Measurements from ENCODE around the gene PTS. TPM values are rescaled to one million over a fixed set of nuclear protein-coding genes. Genes with fewer than 3 reads are reported as not detected.
A peak's percentile ranks its signal among the peaks of the same experiment; 100 is the strongest.
"Not testable (repeated sequence)": the region's sequence is repeated elsewhere in the genome, so short reads cannot be mapped to it uniquely, and the experiment has no call there.

PTS gene
- 10 to 100 TPM; 48.6 to 53.8 TPM for polyA plus RNA-seq

GRCh38 chr11:112226062-112226830 is at the start of gene PTS:
PTS (plus strand) TSS chr11:112226428; CDS start chr11:112226444, 16 bp downstream.
- no peaks in the 10 kb centered on the region for H3K4me1 ChIP-seq (ENCODE audit: control insufficient read depth in 2 of 2, insufficient read depth in 2 of 2, low read length in 1 of 2)
- H3K4me3 ChIP-seq (ENCODE audit: low read depth in 1 of 2, low read length in 2 of 2), result peak within 1 kb of the TSS; percentile 81 to 84
- peaks cover 0 to 2% of the 10 kb centered on the region in 2 donors for H3K36me3 ChIP-seq (ENCODE audit: control insufficient read depth in 2 of 2, insufficient read depth in 2 of 2, low read length in 1 of 2)
- H3K27ac ChIP-seq (ENCODE audit: low read depth in 2 of 2, low read length in 1 of 2), result peak within 1 kb of the TSS; percentile 98 to 99
- H3K27me3 ChIP-seq (ENCODE audit: control insufficient read depth in 1 of 2, insufficient read depth in 2 of 2, low read length in 2 of 2), result no peaks in the 10 kb centered on the region
- WGBS, 2 donors, result 0% methylated on average over 65 to 70 of the region's 70 CpGs
- no peaks in the 10 kb centered on the region for H3K9me3 ChIP-seq (ENCODE audit: control insufficient read depth in 2 of 2, insufficient read depth in 1 of 2, low read depth in 1 of 2, low read length in 1 of 2)

GRCh38 chr11:112177589-112177988 is 48.6 kb upstream of the PTS start:
- no peaks in the 10 kb centered on the region for H3K4me1 ChIP-seq (ENCODE audit: control insufficient read depth in 2 of 2, insufficient read depth in 2 of 2, low read length in 1 of 2)
- H3K36me3 ChIP-seq (ENCODE audit: control insufficient read depth in 2 of 2, insufficient read depth in 2 of 2, low read length in 1 of 2), result no peaks in the 10 kb centered on the region
- no peaks in the 10 kb centered on the region for H3K27me3 ChIP-seq (ENCODE audit: control insufficient read depth in 1 of 2, insufficient read depth in 2 of 2, low read length in 2 of 2)
- WGBS, 2 donors, result 89% methylated on average over 4 of the region's 4 CpGs
- H3K9me3 ChIP-seq (ENCODE audit: control insufficient read depth in 2 of 2, insufficient read depth in 1 of 2, low read depth in 1 of 2, low read length in 1 of 2), result no peaks in the 10 kb centered on the region
- H3K4me3 ChIP-seq (ENCODE audit: low read depth in 1 of 2, low read length in 2 of 2), result peak overlapping the region in 1 of 2 donors; percentile 33
- no peak overlapping the region for H3K27ac ChIP-seq (ENCODE audit: low read depth in 2 of 2, low read length in 1 of 2)

GRCh38 chr11:112178428-112178827 is 47.8 kb upstream of the PTS start:
- Histone ChIP-seq H3K27me3 (ENCODE audit: control insufficient read depth in 1 of 2, insufficient read depth in 2 of 2, low read length in 2 of 2) (no peaks in the 10 kb centered on the region), H3K9me3 (ENCODE audit: control insufficient read depth in 2 of 2, insufficient read depth in 1 of 2, low read depth in 1 of 2, low read length in 1 of 2) (no peaks in the 10 kb centered on the region), H3K4me3 (ENCODE audit: low read depth in 1 of 2, low read length in 2 of 2) (no peak overlapping the region), H3K4me1 (ENCODE audit: control insufficient read depth in 2 of 2, insufficient read depth in 2 of 2, low read length in 1 of 2) (no peaks in the 10 kb centered on the region), H3K36me3 (ENCODE audit: control insufficient read depth in 2 of 2, insufficient read depth in 2 of 2, low read length in 1 of 2) (no peaks in the 10 kb centered on the region), H3K27ac (ENCODE audit: low read depth in 2 of 2, low read length in 1 of 2) (no peak overlapping the region)
- 93 to 96% methylated on average over 1 of the region's 1 CpG for WGBS, 2 donors

- WGBS, 2 donors, result 75 to 81% methylated on average over 3 of the region's 3 CpGs
Measured at GRCh38 chr11:112178936-112179335, 47.3 kb upstream of the PTS start.

GRCh38 chr11:112179601-112180000 is 46.6 kb upstream of the PTS start:
- no peaks in the 10 kb centered on the region for H3K36me3 ChIP-seq (ENCODE audit: control insufficient read depth in 2 of 2, insufficient read depth in 2 of 2, low read length in 1 of 2)
- H3K4me3 ChIP-seq (ENCODE audit: low read depth in 1 of 2, low read length in 2 of 2), result no peak overlapping the region
- H3K4me1 ChIP-seq (ENCODE audit: control insufficient read depth in 2 of 2, insufficient read depth in 2 of 2, low read length in 1 of 2), result no peaks in the 10 kb centered on the region
- H3K27me3 ChIP-seq (ENCODE audit: control insufficient read depth in 1 of 2, insufficient read depth in 2 of 2, low read length in 2 of 2), result no peaks in the 10 kb centered on the region
- H3K27ac ChIP-seq (ENCODE audit: low read depth in 2 of 2, low read length in 1 of 2), result no peak overlapping the region
- H3K9me3 ChIP-seq (ENCODE audit: control insufficient read depth in 2 of 2, insufficient read depth in 1 of 2, low read depth in 1 of 2, low read length in 1 of 2), result no peaks in the 10 kb centered on the region

More at GRCh38 chr11:112178936-112179335, 47.3 kb upstream of the PTS start:
- Histone ChIP-seq H3K4me1 (ENCODE audit: control insufficient read depth in 2 of 2, insufficient read depth in 2 of 2, low read length in 1 of 2) (no peaks in the 10 kb centered on the region), H3K9me3 (ENCODE audit: control insufficient read depth in 2 of 2, insufficient read depth in 1 of 2, low read depth in 1 of 2, low read length in 1 of 2) (no peaks in the 10 kb centered on the region), H3K4me3 (ENCODE audit: low read depth in 1 of 2, low read length in 2 of 2) (no peak overlapping the region), H3K27ac (ENCODE audit: low read depth in 2 of 2, low read length in 1 of 2) (no peak overlapping the region), H3K36me3 (ENCODE audit: control insufficient read depth in 2 of 2, insufficient read depth in 2 of 2, low read length in 1 of 2) (no peaks in the 10 kb centered on the region), H3K27me3 (ENCODE audit: control insufficient read depth in 1 of 2, insufficient read depth in 2 of 2, low read length in 2 of 2) (no peaks in the 10 kb centered on the region)

- Histone ChIP-seq H3K36me3 (ENCODE audit: control insufficient read depth in 2 of 2, insufficient read depth in 2 of 2, low read length in 1 of 2) (no peaks in the 10 kb centered on the region), H3K9me3 (ENCODE audit: control insufficient read depth in 2 of 2, insufficient read depth in 1 of 2, low read depth in 1 of 2, low read length in 1 of 2) (no peaks in the 10 kb centered on the region), H3K27me3 (ENCODE audit: control insufficient read depth in 1 of 2, insufficient read depth in 2 of 2, low read length in 2 of 2) (no peaks in the 10 kb centered on the region), H3K4me3 (ENCODE audit: low read depth in 1 of 2, low read length in 2 of 2) (no peak overlapping the region), H3K4me1 (ENCODE audit: control insufficient read depth in 2 of 2, insufficient read depth in 2 of 2, low read length in 1 of 2) (no peaks in the 10 kb centered on the region), H3K27ac (ENCODE audit: low read depth in 2 of 2, low read length in 1 of 2) (no peak overlapping the region)
- WGBS, 2 donors, result 71 to 83% methylated on average over 1 of the region's 1 CpG
Measured at GRCh38 chr11:112182867-112183266, 43.4 kb upstream of the PTS start.

GRCh38 chr11:112185883-112186282 is 40.3 kb upstream of the PTS start:
- Histone ChIP-seq H3K4me3 (ENCODE audit: low read depth in 1 of 2, low read length in 2 of 2) (no peak overlapping the region), H3K36me3 (ENCODE audit: control insufficient read depth in 2 of 2, insufficient read depth in 2 of 2, low read length in 1 of 2) (no peaks in the 10 kb centered on the region), H3K4me1 (ENCODE audit: control insufficient read depth in 2 of 2, insufficient read depth in 2 of 2, low read length in 1 of 2) (no peaks in the 10 kb centered on the region), H3K27me3 (ENCODE audit: control insufficient read depth in 1 of 2, insufficient read depth in 2 of 2, low read length in 2 of 2) (no peaks in the 10 kb centered on the region), H3K27ac (ENCODE audit: low read depth in 2 of 2, low read length in 1 of 2) (no peak overlapping the region), H3K9me3 (ENCODE audit: control insufficient read depth in 2 of 2, insufficient read depth in 1 of 2, low read depth in 1 of 2, low read length in 1 of 2) (no peaks in the 10 kb centered on the region)

- Histone ChIP-seq H3K4me3 (ENCODE audit: low read depth in 1 of 2, low read length in 2 of 2) (no peak overlapping the region), H3K9me3 (ENCODE audit: control insufficient read depth in 2 of 2, insufficient read depth in 1 of 2, low read depth in 1 of 2, low read length in 1 of 2) (no peaks in the 10 kb centered on the region), H3K27ac (ENCODE audit: low read depth in 2 of 2, low read length in 1 of 2) (no peak overlapping the region), H3K4me1 (ENCODE audit: control insufficient read depth in 2 of 2, insufficient read depth in 2 of 2, low read length in 1 of 2) (no peaks in the 10 kb centered on the region), H3K36me3 (ENCODE audit: control insufficient read depth in 2 of 2, insufficient read depth in 2 of 2, low read length in 1 of 2) (no peaks in the 10 kb centered on the region), H3K27me3 (ENCODE audit: control insufficient read depth in 1 of 2, insufficient read depth in 2 of 2, low read length in 2 of 2) (no peaks in the 10 kb centered on the region)
Measured at GRCh38 chr11:112186304-112186703, 39.9 kb upstream of the PTS start.

GRCh38 chr11:112195113-112195512 is 31.1 kb upstream of the PTS start:
- H3K36me3 ChIP-seq (ENCODE audit: control insufficient read depth in 2 of 2, insufficient read depth in 2 of 2, low read length in 1 of 2); H3K4me3 ChIP-seq (ENCODE audit: low read depth in 1 of 2, low read length in 2 of 2); H3K27me3 ChIP-seq (ENCODE audit: control insufficient read depth in 1 of 2, insufficient read depth in 2 of 2, low read length in 2 of 2); H3K4me1 ChIP-seq (ENCODE audit: control insufficient read depth in 2 of 2, insufficient read depth in 2 of 2, low read length in 1 of 2); H3K9me3 ChIP-seq (ENCODE audit: control insufficient read depth in 2 of 2, insufficient read depth in 1 of 2, low read depth in 1 of 2, low read length in 1 of 2): not testable (repeated sequence)
- peak overlapping the region; percentile 65 to 78 for H3K27ac ChIP-seq (ENCODE audit: low read depth in 2 of 2, low read length in 1 of 2)
- WGBS, 2 donors, result 66 to 70% methylated on average over 11 of the region's 11 CpGs

- Histone ChIP-seq H3K9me3 (ENCODE audit: control insufficient read depth in 2 of 2, insufficient read depth in 1 of 2, low read depth in 1 of 2, low read length in 1 of 2) (no peaks in the 10 kb centered on the region), H3K27me3 (ENCODE audit: control insufficient read depth in 1 of 2, insufficient read depth in 2 of 2, low read length in 2 of 2) (no peaks in the 10 kb centered on the region), H3K4me3 (ENCODE audit: low read depth in 1 of 2, low read length in 2 of 2) (no peak overlapping the region), H3K27ac (ENCODE audit: low read depth in 2 of 2, low read length in 1 of 2) (peak overlapping the region; percentile 71 to 78), H3K36me3 (ENCODE audit: control insufficient read depth in 2 of 2, insufficient read depth in 2 of 2, low read length in 1 of 2) (no peaks in the 10 kb centered on the region), H3K4me1 (ENCODE audit: control insufficient read depth in 2 of 2, insufficient read depth in 2 of 2, low read length in 1 of 2) (no peaks in the 10 kb centered on the region)
- 23 to 34% methylated on average over 2 of the region's 2 CpGs for WGBS, 2 donors
Measured at GRCh38 chr11:112195951-112196351, 30.3 kb upstream of the PTS start.

Measured in esophagus (tissue), 2 donors.